AG10803 (cell line): ENCODE measurements around the gene ETV7.
"Not testable (repeated sequence)": the region's sequence is repeated elsewhere in the genome, so short reads cannot be mapped to it uniquely, and the experiment has no call there.

Experiments used
- DNase-seq: peaks from one replicate; pipeline ENCODE4 v3.0.0; 2010; ENCODE audit warnings: low read depth
- H3K4me3 ChIP-seq: 2 replicates; pipeline ENCODE4 v1.5.1; 2011; ENCODE audit warnings: mild to moderate bottlenecking, low read length, control low read depth
- CTCF ChIP-seq: conservative IDR thresholded peaks from 2 replicates; pipeline ENCODE4 v1.5.1; 2011; ENCODE audit warnings: mild to moderate bottlenecking, low read length, control low read depth, inconsistent platforms

ETV7 gene

GRCh38 chr6:36423101-36423824, 35.8 kb upstream of the ETV7 start:
- peak; percentile 96 for DNase-seq
- H3K4me3 ChIP-seq = peak overlapping the region; percentile 67
- TF ChIP-seq CTCF = peak; percentile 57

- peak overlapping the region; percentile 67 for H3K4me3 ChIP-seq
- no peak for DNase-seq
- TF ChIP-seq CTCF = no peak
These were observed 35.2 kb upstream of the ETV7 start for GRCh38 chr6:36422714-36423100.

- H3K4me3 ChIP-seq = no peak overlapping the region
- DNase-seq = no peak
- TF ChIP-seq CTCF = no peak
These were observed 31.8 kb upstream of the ETV7 start for GRCh38 chr6:36419310-36419709.

GRCh38 chr6:36418558-36418957, 31.1 kb upstream of the ETV7 start:
- TF ChIP-seq CTCF = no peak
- H3K4me3 ChIP-seq = no peak overlapping the region
- no peak for DNase-seq

GRCh38 chr6:36414481-36414880, 27.0 kb upstream of the ETV7 start:
- DNase-seq = peak; percentile 53
- H3K4me3 ChIP-seq = no peak overlapping the region
- TF ChIP-seq CTCF = no peak

GRCh38 chr6:36413489-36414480, 26.3 kb upstream of the ETV7 start:
- no peak overlapping the region for H3K4me3 ChIP-seq
- no peak for TF ChIP-seq CTCF
- no peak for DNase-seq

- DNase-seq, H3K4me3 ChIP-seq: not testable (repeated sequence)
These were observed 22.2 kb upstream of the ETV7 start for GRCh38 chr6:36409718-36410117.
